HFFc6 (cell line): ENCODE measurements around the gene ZNF723. TPM values are rescaled to one million over a fixed set of nuclear protein-coding genes. Genes with fewer than 3 reads are reported as not detected.

Source experiments
- DNase-seq: peaks from one replicate; pipeline ENCODE4 v3.0.0-alpha.2; 2018
- H3K27ac Mint-ChIP-seq: 2 replicates; pipeline ENCODE4 v1.8.0; 2020; ENCODE audit warnings: mild to moderate bottlenecking, mixed read lengths
- H3K27me3 Mint-ChIP-seq: 2 replicates; pipeline ENCODE4 v1.8.0; 2021; ENCODE audit warnings: mild to moderate bottlenecking, moderate library complexity, mixed read lengths; ENCODE audit not compliant: insufficient read depth
- H3K36me3 Mint-ChIP-seq: 2 replicates; pipeline ENCODE4 v1.8.0; 2021; ENCODE audit warnings: low read depth, mixed read lengths
- H3K4me1 Mint-ChIP-seq: 2 replicates; pipeline ENCODE4 v1.8.0; 2020; ENCODE audit warnings: low read depth, mixed read lengths
- H3K4me3 Mint-ChIP-seq: 2 replicates; pipeline ENCODE4 v1.8.0; 2020; ENCODE audit warnings: mild to moderate bottlenecking, moderate library complexity, mixed read lengths
- H3K9me3 Mint-ChIP-seq: 2 replicates; pipeline ENCODE4 v1.8.0; 2020; ENCODE audit warnings: mild to moderate bottlenecking, mixed read lengths
- total RNA-seq, 6 experiments: library from RNA; stranded (reverse); fragmentation: NEBNext Ultra II Directional; extraction: Animal tissue kit (Norgen Biotek cat#: 25700); gene quantifications; 2 replicates in 1 of 6; 3 replicates in 5 of 6; pipeline ENCODE4 v1.2.3, GENCODE V29; 2021
- TF ChIP-seq, protein P1 (sequence below): fragments of 200-600 bp; sonication (generic); IDR thresholded peaks from 2 replicates; pipeline ENCODE4 v1.5.0; 2021; ENCODE audit warnings: antibody characterized with exemption, mild to moderate bottlenecking

ZNF723 gene
- total RNA-seq, 6 experiments from 2014 or later: not detected

DNA sequence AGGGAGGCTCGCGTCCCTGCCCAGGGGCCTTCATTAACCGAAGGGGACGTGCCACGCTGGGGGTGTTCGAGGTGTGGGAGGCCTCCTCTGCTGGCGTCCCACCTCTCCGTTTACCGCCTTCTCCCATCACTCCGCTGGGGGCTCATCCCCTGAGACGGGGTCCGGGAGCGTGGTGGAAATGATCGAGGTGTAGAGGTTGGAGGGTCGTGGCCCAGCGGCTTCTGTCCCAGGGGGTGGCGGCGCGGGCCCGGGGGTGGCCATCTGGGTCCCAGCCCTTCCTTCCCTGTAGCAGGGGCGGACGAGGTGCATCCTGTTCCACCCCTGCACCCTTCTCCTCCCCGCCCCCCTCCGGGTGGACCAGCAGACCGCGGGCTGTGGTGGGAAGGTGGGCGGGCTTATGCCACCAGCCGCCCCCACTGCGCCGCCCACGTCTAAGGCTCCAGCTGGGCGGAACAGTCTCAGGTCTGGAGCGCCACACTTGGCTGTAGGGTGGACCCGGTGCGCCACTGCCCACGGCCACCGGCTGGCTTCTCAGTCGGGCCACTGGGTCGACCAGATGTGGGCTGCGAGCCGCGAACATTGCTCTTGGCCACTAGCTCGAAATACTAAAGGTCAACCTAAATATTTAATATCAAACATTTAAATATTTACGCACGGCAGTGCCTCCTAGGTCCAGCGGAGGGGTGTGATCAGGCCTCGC is 69.5 kb downstream of the ZNF723 start:
- H3K27me3 Mint-ChIP-seq: no peaks in the 10 kb centered on the region
- TF ChIP-seq, protein P1, sequence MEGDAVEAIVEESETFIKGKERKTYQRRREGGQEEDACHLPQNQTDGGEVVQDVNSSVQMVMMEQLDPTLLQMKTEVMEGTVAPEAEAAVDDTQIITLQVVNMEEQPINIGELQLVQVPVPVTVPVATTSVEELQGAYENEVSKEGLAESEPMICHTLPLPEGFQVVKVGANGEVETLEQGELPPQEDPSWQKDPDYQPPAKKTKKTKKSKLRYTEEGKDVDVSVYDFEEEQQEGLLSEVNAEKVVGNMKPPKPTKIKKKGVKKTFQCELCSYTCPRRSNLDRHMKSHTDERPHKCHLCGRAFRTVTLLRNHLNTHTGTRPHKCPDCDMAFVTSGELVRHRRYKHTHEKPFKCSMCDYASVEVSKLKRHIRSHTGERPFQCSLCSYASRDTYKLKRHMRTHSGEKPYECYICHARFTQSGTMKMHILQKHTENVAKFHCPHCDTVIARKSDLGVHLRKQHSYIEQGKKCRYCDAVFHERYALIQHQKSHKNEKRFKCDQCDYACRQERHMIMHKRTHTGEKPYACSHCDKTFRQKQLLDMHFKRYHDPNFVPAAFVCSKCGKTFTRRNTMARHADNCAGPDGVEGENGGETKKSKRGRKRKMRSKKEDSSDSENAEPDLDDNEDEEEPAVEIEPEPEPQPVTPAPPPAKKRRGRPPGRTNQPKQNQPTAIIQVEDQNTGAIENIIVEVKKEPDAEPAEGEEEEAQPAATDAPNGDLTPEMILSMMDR: no peak
- no peaks in the 10 kb centered on the region for H3K4me1 Mint-ChIP-seq
- DNase-seq: no peak
- H3K27ac Mint-ChIP-seq: no peak overlapping the region
- no peaks in the 10 kb centered on the region; the same call in 1 of the 2 replicates for H3K36me3 Mint-ChIP-seq
- peaks cover 65% of the 10 kb centered on the region for H3K9me3 Mint-ChIP-seq
- H3K4me3 Mint-ChIP-seq: no peak overlapping the region

Other genes with a start within 250 kb of the ZNF723 start
- under 1 TPM in 1 of 6 experiments, not detected in 5; 0.07 TPM for gene ZNF492, start 198.0 kb upstream of the ZNF723 start, total RNA-seq
- not detected for gene ZNF99, start 48.1 kb upstream of the ZNF723 start, total RNA-seq
- not detected for gene ZNF728, start 170.9 kb downstream of the ZNF723 start, total RNA-seq